ENCODE measurements around the gene SIK3.

DNA sequence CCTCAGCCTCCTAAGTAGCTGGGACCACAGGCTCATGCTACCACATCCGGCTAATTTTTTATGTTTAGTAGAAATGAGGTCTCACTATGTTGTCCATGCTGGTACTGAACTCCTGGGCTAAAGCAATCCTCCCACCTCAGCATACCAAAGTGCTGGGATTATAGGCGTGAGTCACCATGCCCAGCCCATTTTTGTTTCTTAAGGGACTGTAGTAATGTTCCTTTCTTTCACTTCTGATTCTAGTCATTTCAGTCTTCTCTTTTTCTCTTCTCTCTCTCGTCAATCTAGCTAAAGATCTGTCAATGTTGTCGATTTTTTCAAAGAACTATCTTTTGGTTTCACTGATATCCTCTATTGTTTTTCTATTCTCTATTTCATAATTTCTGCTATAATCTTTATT lies 149.8 kb downstream of the SIK3 start:
- TF ChIP-seq CTCF (IDR thresholded peaks at IDR 0.05) (no peak), POLR2A (IDR thresholded peaks at IDR 0.05) (no peak)
